Retina (tissue), 1 donor: ENCODE measurements around the gene AGK.
"Not testable (repeated sequence)": the region's sequence is repeated elsewhere in the genome, so short reads cannot be mapped to it uniquely, and the experiment has no call there.

Source experiments
- DNase-seq: peaks from one replicate; pipeline ENCODE4 v3.0.0-alpha.2; 2016

Gene AGK

GRCh38 chr7:141685285-141686023 lies 134.2 kb downstream of the AGK start:
- no peak for DNase-seq

GRCh38 chr7:141686074-141686473 lies 134.9 kb downstream of the AGK start:
- no peak for DNase-seq

- no peak for DNase-seq
These were observed 135.5 kb downstream of the AGK start for GRCh38 chr7:141686670-141687069.

- no peak for DNase-seq
These were observed 136.8 kb downstream of the AGK start for GRCh38 chr7:141688043-141688442.

GRCh38 chr7:141689072-141689825 lies 138.0 kb downstream of the AGK start:
- not testable (repeated sequence) for DNase-seq

GRCh38 chr7:141691540-141691939 lies 140.3 kb downstream of the AGK start:
- DNase-seq: no peak

- DNase-seq: no peak
These were observed 140.8 kb downstream of the AGK start for GRCh38 chr7:141691961-141692360.

GRCh38 chr7:141693082-141693481 lies 141.9 kb downstream of the AGK start:
- no peak for DNase-seq

GRCh38 chr7:141695803-141696289 lies 144.6 kb downstream of the AGK start:
- no peak for DNase-seq

- DNase-seq: no peak
These were observed 145.1 kb downstream of the AGK start for GRCh38 chr7:141696348-141696747.

GRCh38 chr7:141697211-141697871 lies 146.1 kb downstream of the AGK start:
- no peak for DNase-seq

- DNase-seq: no peak
These were observed 147.2 kb downstream of the AGK start for GRCh38 chr7:141698247-141699015.

- DNase-seq: no peak
These were observed 148.7 kb downstream of the AGK start for GRCh38 chr7:141699860-141700259.

- DNase-seq: no peak
These were observed 149.2 kb downstream of the AGK start for GRCh38 chr7:141700296-141700847.

GRCh38 chr7:141700848-141701371 lies 149.7 kb downstream of the AGK start:
- peak; percentile 57 for DNase-seq

- peak; percentile 62 for DNase-seq
These were observed 150.4 kb downstream of the AGK start for GRCh38 chr7:141701489-141702046.

GRCh38 chr7:141702047-141702567 lies 150.9 kb downstream of the AGK start, which contains the start of gene DENND11:
Gene DENND11 (minus strand): TSS chr7:141702166. CDS start chr7:141702153, 13 bp downstream.
- peak; percentile 73 for DNase-seq

GRCh38 chr7:141702892-141703291 lies 151.7 kb downstream of the AGK start:
- no peak for DNase-seq

GRCh38 chr7:141704112-141704511 lies 152.9 kb downstream of the AGK start:
- no peak for DNase-seq

- no peak for DNase-seq
These were observed 153.5 kb downstream of the AGK start for GRCh38 chr7:141704741-141705140.
